Activated T-cell treated with anti-CD3 and anti-CD28 coated beads, Interleukin-2, amount 50 U/mL, for 1 hour (primary cell): Measurements from ENCODE around the gene NGEF.

Experiments
- DNase-seq: peaks from one replicate; pipeline ENCODE4 v3.0.0-alpha.2; 2020

The NGEF gene

GRCh38 chr2:232993231-232993821 lies 19.7 kb downstream of the NGEF start:
- no peak for DNase-seq

GRCh38 chr2:232986155-232986554 lies 26.9 kb downstream of the NGEF start:
- no peak for DNase-seq

DNA sequence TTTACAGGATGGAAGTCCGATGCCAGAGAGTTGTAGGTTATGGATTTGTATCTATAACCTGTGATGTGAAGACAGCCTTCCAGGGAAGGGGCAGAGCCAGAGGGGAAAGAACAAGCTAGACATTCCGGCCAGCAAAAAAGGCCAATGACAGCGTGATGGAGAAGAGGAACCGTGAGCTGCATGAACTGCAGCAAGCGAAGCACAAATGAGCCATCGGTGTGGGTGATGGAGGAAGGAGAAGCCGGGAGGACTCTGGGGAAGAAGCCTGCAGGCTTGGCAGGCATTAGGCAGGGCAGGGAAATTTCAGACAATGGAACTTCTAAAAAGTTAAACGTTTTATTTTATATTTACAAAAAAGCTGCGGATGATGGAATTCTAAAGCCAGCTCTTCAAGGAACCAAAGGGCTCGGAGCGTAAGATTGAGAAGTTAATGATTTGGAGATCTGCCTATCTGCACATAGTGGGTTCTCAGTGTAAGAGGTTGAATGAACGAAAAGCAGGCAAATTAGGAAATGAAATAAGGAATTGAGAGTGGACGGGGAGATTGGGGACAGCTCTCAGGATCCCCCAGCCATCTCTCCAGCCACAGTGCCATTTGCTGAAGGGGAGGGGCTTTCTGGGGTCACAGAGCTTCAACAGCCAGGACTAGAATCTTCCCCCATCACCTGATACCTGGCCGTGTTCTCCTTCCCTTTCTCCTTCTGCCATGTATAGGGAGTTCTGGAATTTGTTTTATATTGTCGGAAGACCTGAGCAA lies 28.4 kb downstream of the NGEF start:
- DNase-seq = no peak

DNA sequence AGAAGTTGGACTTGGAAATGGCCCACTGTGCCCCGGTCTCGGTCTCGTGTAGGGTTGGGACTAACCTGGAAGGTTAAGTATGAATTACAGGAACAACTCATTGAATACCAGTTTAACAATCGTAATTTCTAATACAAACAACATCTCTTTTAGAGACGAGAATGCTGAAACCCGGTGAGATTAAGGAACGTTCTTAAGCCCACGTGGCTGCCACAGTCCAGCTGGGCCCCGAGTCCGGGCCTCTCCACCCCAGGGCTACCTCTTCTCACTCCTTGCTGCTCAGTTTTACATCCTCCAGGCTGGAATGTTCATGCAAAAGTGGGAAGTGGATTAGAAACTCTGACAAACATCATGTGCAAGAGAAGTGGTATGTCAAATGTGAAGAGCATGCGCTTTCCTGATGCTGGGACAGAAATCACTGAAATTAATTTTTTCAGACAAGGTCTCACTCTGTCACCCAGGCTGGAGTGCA lies 29.4 kb downstream of the NGEF start:
- DNase-seq = no peak

DNA sequence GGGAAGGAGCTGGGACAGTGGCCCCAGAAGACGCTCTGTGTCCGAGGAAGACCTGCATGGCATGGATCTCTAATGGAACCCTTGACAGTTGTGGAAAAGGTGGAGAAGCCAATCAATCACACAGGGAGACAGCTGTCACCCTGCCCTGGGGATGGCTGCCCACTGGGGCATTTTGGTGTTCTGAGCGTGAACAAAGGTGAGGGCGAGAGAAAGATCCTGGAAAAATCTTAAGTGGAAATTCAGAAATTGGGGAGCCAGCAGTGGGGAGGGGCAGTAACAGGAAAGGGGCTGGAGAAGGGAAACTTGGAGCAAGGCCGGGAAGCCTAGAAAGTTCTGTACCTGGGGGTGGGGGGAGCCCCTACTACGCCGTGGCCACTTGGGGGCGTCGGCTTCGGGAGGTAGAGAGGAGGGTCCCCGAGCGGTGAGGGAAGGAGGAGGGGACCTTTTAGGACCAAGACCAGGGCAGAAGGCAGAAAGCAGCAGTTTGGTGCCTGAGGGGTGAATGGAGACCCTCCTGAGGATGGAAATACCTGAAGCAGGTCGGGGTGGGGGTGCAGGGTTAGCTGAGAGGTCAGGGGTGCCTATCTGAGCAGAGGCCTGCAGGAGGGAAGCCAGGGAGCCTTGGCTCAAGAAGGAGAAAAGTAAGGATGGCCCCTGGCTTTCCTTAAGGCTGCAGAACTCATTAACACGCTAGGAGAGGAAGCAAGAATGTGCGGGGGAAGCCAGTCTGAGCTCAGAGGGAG lies 30.0 kb downstream of the NGEF start:
- DNase-seq = no peak

- no peak for DNase-seq
These were observed 31.2 kb downstream of the NGEF start for GRCh38 chr2:232981767-232982360.

GRCh38 chr2:232981356-232981755 lies 31.7 kb downstream of the NGEF start:
- DNase-seq = no peak

DNA sequence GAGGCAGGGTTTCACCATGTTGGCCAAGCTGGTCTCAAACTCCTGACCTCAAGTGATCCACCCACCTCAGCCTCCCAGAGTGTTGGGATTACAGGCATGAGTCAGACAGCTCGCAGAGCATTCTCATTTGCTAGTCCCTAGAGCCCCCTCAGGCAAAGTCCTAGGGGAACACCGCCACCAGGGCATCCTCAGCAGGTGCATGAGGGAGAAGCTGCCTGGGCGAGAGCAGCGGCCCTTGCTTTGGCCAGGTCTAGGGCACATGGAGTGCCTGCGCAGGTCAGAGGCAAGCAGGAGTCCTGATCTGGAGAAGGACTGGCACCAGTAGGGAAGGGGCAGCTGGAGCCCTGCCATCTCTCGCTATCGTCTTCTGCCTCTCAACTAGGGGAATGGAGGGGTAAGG lies 32.4 kb downstream of the NGEF start:
- no peak for DNase-seq

DNA sequence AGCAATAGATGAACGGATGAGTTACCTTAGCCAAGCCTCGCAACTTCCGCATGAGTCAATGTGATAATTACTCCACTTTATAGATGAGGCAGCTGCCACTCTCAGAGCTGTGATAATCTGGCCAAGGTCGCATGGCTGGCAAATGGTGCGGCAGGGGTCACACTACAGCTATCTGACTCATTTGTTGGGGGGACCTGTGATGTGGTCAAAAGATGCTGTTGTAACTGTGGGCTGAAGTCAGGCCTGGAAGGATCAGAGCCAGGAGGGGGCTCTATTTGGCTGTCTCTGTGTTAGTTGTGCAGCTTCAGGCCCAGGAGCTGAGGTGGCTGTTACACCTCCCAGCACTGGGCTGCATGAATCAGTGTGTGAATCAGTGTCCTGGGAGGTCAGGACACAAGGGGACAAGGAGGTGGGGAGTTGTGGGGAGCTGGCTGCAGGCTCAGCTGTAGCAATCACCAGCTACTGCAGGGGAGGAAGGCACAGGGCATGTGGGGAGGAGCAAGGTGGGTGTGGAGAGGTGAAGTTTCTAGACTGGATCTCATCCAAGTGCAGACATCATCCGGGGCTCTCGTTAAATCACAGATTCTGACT lies 33.1 kb downstream of the NGEF start:
- DNase-seq = no peak

- no peak for DNase-seq
These were observed 35.6 kb downstream of the NGEF start for GRCh38 chr2:232977438-232977971.

GRCh38 chr2:232976666-232977437 lies 36.2 kb downstream of the NGEF start:
- DNase-seq = no peak

DNA sequence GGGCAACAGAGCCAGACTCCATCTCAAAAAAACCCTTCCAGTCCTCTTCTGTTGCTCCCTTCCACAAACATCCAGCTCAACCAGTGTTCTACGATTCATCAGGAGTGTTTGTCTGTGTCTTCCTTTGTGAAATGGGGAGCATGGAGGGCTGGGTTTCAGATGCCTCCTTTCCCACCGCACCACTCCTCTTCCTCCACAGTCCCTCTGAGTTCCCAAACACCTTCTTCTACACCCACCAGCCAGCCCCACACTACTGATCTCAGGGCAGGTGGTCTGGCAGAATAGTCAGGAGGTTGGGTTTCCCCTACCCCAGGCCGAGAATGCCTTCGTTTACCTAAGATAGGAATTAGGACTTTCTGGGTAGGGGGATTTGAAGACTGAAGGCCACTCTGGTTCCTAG lies 36.9 kb downstream of the NGEF start:
- no peak for DNase-seq

DNA sequence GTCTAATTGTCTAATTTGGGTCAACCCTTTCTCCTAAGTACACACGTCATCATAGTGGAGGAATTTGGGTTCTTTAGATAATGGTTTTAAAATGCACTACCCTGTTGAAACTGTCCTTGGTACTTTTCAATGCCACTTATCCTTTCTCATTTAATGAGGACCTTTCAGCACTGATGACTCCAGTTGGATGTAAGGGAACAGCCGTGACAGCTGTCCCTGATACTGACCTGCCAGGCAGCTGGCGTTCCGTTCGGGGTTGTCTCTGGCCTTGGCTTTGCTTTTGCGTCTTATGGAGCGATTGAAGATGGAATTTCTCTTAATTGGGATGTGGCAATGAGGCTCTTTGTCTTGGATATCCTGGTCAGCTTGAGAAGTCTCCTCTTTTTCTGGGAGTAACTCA lies 38.7 kb downstream of the NGEF start:
- DNase-seq = no peak

GRCh38 chr2:232973796-232974195 lies 39.3 kb downstream of the NGEF start:
- no peak for DNase-seq

DNA sequence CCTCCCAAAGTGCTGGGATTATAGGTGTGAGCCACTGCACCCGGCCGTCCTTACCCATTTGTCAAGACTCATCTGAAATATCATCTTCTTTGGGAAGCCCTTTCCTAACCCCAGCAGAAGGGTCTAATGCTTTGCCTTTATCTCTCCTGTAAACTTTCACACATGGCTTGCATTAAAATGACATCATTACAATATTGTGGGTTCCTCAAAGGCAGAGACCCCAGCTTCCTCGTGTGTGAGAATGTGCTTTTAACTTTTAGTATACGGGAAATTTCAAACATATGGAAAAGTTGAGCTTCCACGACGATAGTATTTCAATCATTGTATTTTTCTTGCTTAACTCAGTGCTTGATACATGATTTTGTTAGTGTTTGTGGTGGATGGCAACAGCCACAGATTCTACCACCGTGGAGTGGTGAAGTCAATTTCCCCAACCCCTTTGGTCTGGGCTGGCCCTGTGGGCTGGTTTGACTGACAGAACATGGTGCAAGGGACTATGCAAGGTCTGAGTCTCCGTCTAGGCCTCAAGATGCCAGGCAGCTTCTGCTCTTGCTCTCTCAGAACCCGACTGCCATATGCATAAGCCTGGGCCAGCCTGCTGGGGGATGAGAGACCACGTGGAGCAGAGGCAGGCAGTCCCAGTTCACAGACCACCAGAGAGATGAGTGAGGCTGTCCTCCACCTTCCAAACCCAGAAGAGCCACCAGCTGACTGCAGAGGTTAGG lies 39.9 kb downstream of the NGEF start:
- no peak for DNase-seq

DNA sequence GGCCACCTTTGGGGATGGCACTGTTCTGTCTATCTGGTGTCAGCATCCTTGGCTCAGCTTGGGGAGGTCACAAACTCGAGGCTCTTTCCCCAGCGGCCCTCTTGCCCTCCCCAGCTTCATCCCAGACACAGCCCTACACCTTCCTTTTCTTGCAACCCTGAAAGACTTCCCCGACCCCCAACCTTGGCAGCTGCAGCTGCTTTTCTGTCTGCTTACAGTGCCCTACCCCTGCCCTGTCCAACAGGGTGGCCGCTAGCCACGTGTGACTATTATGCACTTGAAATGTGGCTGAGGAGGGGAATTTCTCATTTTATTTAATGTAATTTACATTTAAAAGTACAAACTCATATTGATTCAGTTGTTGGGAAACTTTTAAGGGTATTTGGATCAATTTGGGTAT lies 41.3 kb downstream of the NGEF start:
- no peak for DNase-seq

DNA sequence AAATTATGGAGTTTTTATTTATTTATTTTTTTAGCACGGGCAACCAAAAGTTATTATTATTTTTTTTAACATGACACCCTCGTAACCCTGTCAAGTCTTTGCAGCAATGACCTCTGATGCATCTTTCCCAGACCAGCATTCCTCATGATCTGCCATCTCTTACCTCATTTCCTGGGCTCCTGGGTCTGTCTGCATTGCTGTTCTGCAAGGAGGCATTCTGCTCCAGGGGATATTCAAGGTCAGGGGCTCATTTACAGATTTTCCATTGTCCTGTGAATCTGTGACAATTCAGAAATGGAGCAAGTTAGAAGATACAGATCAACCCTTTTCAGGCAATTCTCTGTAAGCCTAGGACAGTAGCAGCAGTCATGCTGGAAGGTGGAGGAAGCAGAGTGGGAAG lies 43.0 kb downstream of the NGEF start:
- no peak for DNase-seq

GRCh38 chr2:232967474-232967873 lies 45.6 kb downstream of the NGEF start:
- DNase-seq = no peak

DNA sequence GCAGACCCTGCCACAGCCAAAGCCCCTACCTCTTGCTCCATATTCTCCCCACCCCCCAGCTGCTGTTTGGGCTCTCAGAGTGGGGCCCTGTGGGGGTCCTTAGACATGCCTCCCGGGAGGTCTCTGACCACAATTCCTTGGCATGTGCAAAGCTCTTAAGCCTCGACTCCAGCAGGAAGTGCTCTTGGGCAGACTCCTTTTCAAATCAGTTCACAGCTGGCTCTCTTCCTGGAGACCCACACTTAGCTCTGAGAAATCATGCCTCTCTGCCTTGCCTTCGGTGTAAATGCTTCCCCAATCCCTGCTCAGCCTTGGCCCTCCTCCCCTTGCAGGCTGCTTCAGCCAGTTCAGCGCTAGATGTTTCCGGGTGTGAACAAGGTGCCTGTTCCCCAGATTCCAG lies 46.9 kb downstream of the NGEF start:
- no peak for DNase-seq

- no peak for DNase-seq
These were observed 49.1 kb downstream of the NGEF start for GRCh38 chr2:232963913-232964312.

DNA sequence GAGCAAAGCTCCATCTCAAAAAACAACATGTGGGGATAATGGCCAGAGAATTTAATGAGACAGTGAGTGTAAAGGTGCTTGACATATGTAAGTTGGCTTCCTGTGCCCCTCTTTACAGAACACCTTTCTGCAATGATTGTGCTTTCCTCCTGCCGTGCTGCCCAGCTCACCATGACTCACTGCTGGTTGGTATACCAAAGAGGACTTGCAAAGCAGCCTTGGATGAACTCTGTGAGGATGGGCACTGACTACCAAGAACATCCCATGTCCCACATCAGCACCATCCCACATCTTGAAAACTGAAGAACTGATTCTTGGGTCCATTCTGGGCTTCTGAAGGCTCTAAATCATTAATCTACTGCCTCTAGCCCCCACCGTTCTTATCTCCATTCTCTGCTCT lies 52.2 kb downstream of the NGEF start:
- DNase-seq = no peak

- DNase-seq = no peak
These were observed 53.9 kb downstream of the NGEF start for GRCh38 chr2:232959139-232959538.
